ENCODE data around the gene FEM1A.

Gene FEM1A

GRCh38 chr19:4759388-4760284, 31.9 kb upstream of the FEM1A start:
- peak overlapping the region; percentile 40 for H3K4me3 ChIP-seq (ENCODE audit: low read depth, low read length)
- no peak for TF ChIP-seq CTCF (IDR thresholded peaks at IDR 0.05; ENCODE audit: insufficient read depth, low read depth, low read length, missing control alignments)
- DNase-seq (ENCODE audit: low read depth): peak; percentile 92

GRCh38 chr19:4760285-4760650, 31.3 kb upstream of the FEM1A start:
- DNase-seq (ENCODE audit: low read depth): no peak
- TF ChIP-seq CTCF (IDR thresholded peaks at IDR 0.05; ENCODE audit: insufficient read depth, low read depth, low read length, missing control alignments): no peak
- H3K4me3 ChIP-seq (ENCODE audit: low read depth, low read length): peak overlapping the region; percentile 40

- no peak overlapping the region for H3K4me3 ChIP-seq (ENCODE audit: low read depth, low read length)
- no peak for TF ChIP-seq CTCF (IDR thresholded peaks at IDR 0.05; ENCODE audit: insufficient read depth, low read depth, low read length, missing control alignments)
- DNase-seq (ENCODE audit: low read depth): no peak
Observed at GRCh38 chr19:4763021-4763420, 28.5 kb upstream of the FEM1A start.

- no peak for DNase-seq (ENCODE audit: low read depth)
- H3K4me3 ChIP-seq (ENCODE audit: low read depth, low read length): no peak overlapping the region
- TF ChIP-seq CTCF (IDR thresholded peaks at IDR 0.05; ENCODE audit: insufficient read depth, low read depth, low read length, missing control alignments): no peak
Observed at GRCh38 chr19:4764393-4764660, 27.2 kb upstream of the FEM1A start.

- DNase-seq (ENCODE audit: low read depth): peak; percentile 76
- no peak for TF ChIP-seq CTCF (IDR thresholded peaks at IDR 0.05; ENCODE audit: insufficient read depth, low read depth, low read length, missing control alignments)
- H3K4me3 ChIP-seq (ENCODE audit: low read depth, low read length): no peak overlapping the region
Observed at GRCh38 chr19:4768934-4769777, 22.4 kb upstream of the FEM1A start.

- no peak overlapping the region for H3K4me3 ChIP-seq (ENCODE audit: low read depth, low read length)
- DNase-seq (ENCODE audit: low read depth): no peak
- TF ChIP-seq CTCF (IDR thresholded peaks at IDR 0.05; ENCODE audit: insufficient read depth, low read depth, low read length, missing control alignments): no peak
Observed at GRCh38 chr19:4772566-4772965, 19.0 kb upstream of the FEM1A start.
